GM19099 (cell line): ENCODE results near the gene OBSL1.

Source experiments
- POLR2A ChIP-seq: IDR thresholded peaks from 3 replicates; pipeline ENCODE4 v1.6.1; 2011; ENCODE audit warnings: low read depth; ENCODE audit not compliant: insufficient read length; ENCODE audit errors: extremely low read depth

Gene OBSL1

GRCh38 chr2:219551441-219552381 is 19.6 kb downstream of the OBSL1 start:
- no peak for TF ChIP-seq POLR2A

DNA sequence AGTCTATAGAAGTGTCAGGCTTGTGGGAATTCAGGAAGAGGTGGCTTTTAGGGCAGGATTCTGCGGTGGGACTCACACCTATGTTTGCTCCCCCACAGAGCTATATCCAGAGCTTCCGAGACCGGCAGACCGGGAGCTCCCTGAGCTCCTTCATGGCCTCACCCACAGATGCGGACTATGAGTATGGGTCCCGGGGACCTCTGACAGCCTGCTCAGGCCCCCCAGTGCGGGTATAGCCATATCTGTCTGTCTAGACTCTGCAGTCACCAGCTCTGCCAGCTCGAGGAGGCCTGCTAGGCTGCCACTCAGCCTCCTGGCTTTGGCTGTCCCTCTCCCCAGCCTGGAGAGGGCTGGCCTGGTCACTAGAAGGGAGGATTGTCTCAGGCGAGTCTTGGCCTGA is 21.7 kb downstream of the OBSL1 start:
- TF ChIP-seq POLR2A: no peak

DNA sequence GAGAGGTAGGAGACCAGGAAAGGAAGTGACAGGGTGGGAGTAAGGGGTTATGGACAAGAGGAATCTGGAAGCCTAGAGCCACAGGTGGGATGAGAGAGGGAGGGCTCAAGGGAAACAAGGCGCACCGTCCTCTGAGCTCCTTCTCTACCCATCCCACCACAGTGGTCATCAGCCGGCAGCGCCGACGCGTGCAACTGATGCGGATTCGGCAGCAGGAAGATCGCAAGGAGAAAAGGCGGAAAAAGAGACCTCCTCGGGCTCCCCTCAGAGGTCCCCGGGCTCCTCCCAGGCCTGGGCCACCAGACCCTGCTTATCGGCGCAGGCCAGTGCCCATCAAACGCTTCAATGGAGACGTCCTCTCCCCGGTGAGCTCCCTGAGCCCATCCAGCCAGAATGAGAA is 22.3 kb downstream of the OBSL1 start:
- TF ChIP-seq POLR2A: no peak

DNA sequence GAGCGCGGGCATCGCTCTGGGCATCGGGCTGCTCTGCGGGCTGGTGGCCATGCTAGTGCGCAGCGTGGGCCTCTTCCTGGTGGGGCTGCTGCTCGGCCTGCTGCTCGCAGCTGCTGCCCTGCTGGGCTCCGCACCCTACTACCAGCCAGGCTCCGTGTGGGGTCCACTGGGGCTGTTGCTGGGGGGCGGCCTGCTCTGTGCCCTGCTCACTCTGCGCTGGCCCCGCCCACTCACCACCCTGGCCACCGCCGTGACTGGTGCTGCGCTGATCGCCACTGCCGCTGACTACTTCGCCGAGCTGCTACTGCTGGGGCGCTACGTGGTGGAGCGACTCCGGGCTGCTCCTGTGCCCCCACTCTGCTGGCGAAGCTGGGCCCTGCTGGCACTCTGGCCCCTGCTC is 23.7 kb downstream of the OBSL1 start:
- no peak for TF ChIP-seq POLR2A

GRCh38 chr2:219545943-219546352 is 25.4 kb downstream of the OBSL1 start:
- no peak for TF ChIP-seq POLR2A

DNA sequence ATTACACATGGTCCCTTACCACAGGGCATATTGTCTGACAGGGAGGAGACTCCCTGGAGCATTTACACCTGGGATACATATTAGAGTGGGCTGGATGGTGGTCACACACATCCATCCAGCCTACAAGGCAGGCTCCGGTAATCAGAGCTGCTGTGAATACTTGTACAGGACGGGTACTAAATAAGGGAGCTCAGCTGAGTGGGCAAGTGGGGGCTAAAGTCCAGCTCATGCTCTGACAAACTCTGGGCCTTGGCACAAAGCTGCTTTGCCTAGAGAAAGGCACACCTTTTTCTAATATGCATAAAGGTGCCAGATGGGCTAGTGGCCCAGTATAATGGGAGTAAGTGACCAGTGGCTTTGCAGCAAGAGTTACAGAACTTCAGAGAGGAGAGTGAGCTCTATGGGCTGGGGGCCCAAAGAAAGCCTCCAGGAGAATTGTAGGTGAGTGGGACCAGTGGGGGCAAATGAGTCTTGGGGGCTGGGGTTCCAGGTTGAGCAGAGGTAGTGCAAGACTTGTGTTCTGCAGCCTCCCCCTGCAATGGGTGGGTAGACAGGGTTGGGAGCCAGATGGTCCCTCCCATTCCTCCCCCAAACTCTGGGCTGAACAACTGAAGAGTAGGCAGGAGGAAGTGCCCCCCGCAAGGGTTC is 25.9 kb downstream of the OBSL1 start:
- TF ChIP-seq POLR2A: no peak

GRCh38 chr2:219544567-219544966 is 26.8 kb downstream of the OBSL1 start:
- TF ChIP-seq POLR2A: no peak

DNA sequence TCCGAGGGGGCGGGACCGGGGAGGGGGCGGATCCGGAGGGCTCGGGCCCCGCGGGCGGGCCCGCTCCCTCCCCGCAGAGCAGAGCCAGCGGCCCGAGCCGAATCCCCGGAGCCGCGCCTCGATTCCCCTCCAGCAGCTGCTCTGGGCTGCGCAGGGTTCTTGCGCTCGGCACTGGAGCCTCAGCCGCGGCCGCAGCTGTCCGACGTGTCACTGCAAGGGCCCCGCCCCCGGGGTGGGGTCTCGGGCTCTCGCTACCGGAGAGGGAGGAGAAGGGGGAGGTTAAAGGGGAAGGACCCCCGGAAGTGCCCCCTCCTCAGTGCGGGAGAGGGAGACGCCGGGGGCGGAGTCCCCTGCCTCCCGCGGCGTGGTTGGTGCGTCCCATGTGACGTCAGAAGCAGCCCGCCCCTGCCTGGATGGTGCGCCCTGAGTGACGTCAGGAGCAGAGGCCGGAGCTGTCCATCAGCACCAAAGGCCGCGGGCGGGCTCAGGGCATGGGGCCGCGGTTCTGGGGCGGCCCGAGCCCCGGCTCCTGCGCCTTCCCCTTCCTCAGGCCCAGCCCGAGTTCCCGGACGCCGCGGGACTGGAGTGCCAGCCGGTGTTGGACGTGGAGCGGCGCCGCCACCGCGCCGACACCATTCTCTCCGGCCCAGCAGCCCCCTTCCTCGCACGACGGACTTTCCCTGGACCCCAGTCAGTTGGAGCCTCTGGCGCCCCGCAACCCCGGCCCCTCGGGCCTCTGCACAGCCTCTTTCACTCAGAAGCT is 27.6 kb downstream of the OBSL1 start, which contains the start of the genes CHPF and TMEM198:
Gene CHPF, minus strand, starts transcription at position 214 of the 763 bp plus-strand sequence. CDS start 271 bp downstream, outside the sequence.
Gene TMEM198, plus strand, starts transcription at position 433 of the 763 bp plus-strand sequence. CDS start 700 bp downstream, outside the sequence.
- peak; percentile 66 for TF ChIP-seq POLR2A

- no peak for TF ChIP-seq POLR2A
Measured at GRCh38 chr2:219542931-219543595, 28.3 kb downstream of the OBSL1 start.

DNA sequence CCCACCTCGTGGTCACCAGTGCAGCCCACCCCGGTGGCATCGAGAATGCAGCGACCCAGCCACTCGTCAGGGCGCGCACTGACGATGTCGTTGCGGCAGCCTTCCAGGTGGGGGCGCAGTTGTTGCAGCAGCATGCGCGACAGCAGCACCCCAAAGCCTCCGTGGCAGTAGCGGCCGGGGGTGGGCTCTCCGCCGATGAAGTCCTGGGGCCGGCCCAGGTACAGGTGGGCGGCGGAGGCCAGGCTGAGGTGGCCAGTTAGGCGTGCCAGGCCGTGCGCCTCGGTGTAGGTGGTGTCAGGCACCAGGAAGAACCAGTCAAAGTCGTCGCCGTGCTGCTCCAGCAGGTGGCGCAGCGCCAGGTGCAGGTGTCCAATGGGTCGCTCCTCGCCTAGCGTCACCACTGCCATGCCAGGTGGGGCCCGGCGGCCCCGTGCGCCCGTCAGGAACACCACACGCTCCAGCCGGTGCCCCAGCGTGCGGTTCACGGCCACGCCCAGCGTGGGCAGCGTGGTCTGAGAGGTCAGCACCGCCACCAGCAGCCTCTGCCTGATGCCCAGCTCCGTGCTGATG is 29.6 kb downstream of the OBSL1 start:
- TF ChIP-seq POLR2A: no peak

DNA sequence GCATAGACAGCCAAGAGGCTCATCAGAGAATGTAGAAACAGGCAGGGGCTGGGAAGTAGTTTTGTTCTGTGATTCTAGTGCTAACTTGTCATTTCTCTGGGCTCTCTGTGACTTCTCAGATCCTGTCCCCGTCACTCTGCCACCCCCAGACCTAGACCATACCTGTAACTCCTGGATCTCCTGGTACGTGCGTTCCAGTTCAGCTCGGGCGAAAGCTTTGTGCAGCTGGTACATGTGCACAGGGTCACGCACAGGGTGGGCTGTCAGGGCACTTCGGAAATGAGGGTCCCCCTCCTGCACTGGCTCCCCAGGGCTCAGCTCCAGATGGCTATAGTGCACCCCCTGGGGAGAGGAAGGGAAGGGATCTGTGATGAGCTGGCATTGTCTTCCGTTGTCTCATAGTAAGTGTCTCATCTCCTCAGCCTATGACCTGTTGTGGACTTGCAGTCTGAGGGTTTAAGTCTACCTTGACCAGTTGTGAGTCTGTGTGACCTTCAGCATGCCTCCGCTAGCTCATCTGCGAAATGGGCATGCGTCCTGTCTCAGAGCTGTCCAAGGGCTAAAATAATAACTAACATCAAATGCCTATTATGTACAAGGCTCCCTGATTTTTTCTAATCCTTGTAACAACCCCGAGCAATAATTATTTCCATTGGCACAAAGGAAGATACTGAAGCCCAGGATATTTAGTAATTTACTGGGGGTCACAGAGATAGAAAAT is 30.4 kb downstream of the OBSL1 start:
- no peak for TF ChIP-seq POLR2A

- no peak for TF ChIP-seq POLR2A
Measured at GRCh38 chr2:219539926-219540678, 31.2 kb downstream of the OBSL1 start.
